GM12878 (cell line): Measurements from ENCODE around the gene S100A4. TPM values are rescaled to one million over a fixed set of nuclear protein-coding genes. Genes with fewer than 3 reads are reported as not detected.

ENCODE experiments used
- ATAC-seq: fragments of 200-7000 bp; cut with Tn5 transposase; 3 replicates; pipeline ENCODE4 v1.9.1; 2020; ENCODE audit warnings: mild to moderate bottlenecking, moderate library complexity
- BruUV-seq: library from RNA; stranded (reverse); fragments of 400-500 nt; replicated peaks from 2 replicates; lab custom pipeline; 2021; lab: Mats Ljungman, UMichigan
- CTCF ChIA-PET: fragments of 300-600 bp; sonication (Branson Sonifier 250); formaldehyde crosslinking; extraction: SDS; loops from one replicate; lab custom pipeline; 2021; ENCODE audit warnings: inconsistent platforms; lab: Yijun Ruan, JAX
- POLR2A ChIA-PET: fragments of 350-600 bp; formaldehyde crosslinking; extraction: SDS; loops from one replicate; lab custom pipeline; 2021; ENCODE audit warnings: inconsistent platforms; lab: Charles Lee
- RAD21 ChIA-PET: fragments of 300-600 bp; sonication (Branson Sonifier 250); formaldehyde crosslinking; loops from one replicate; lab custom pipeline; 2023; ENCODE audit warnings: antibody characterized with exemption; ENCODE audit not compliant: unreplicated experiment; lab: Charles Lee
- SMC1A ChIA-PET: fragments of 300-600 bp; sonication (Branson Sonifier 250); formaldehyde crosslinking; loops from one replicate; lab custom pipeline; 2023; ENCODE audit not compliant: unreplicated experiment, uncharacterized antibody; lab: Charles Lee
- DNase-seq: peaks from one replicate; pipeline ENCODE4 v3.0.0-alpha.2; 2011; ENCODE audit warnings: low read depth, low spot score
- FAIRE-seq: peaks from 3 replicates; lab custom pipeline; 2011; peaks lifted over from hg19 to GRCh38; lab: Jason Lieb, UNC
- H2AFZ ChIP-seq: 2 replicates; pipeline ENCODE4 v1.6.0; 2011; ENCODE audit warnings: low read depth, low read length, control low read depth; ENCODE audit not compliant: control insufficient read depth
- H3K27ac ChIP-seq: 2 replicates; pipeline ENCODE4 v1.5.1; 2011; ENCODE audit warnings: control low read depth; ENCODE audit not compliant: control insufficient read depth, insufficient read depth
- H3K27me3 ChIP-seq, 2 experiments: replicated peaks in 1 of 2; 2 replicates each; pipeline versions ENCODE4 v1.6.0 to v1.6.1; 2011; ENCODE audit warnings: low read length in 1 of 2; ENCODE audit not compliant: control insufficient read depth in 2 of 2, insufficient read depth in 2 of 2
- H3K36me3 ChIP-seq, 2 experiments: 2 replicates each; pipeline ENCODE4 v1.5.1; 2011; ENCODE audit warnings: low read length in 1 of 2; ENCODE audit not compliant: control insufficient read depth in 2 of 2, insufficient read depth in 2 of 2
- H3K4me1 ChIP-seq: 2 replicates; pipeline ENCODE4 v1.6.1; 2011; ENCODE audit warnings: mild to moderate bottlenecking, low read length, moderate library complexity, mixed read lengths; ENCODE audit not compliant: control insufficient read depth, insufficient read depth
- H3K4me2 ChIP-seq: 2 replicates; pipeline ENCODE4 v1.6.0; 2011; ENCODE audit warnings: control low read depth; ENCODE audit not compliant: control insufficient read depth, insufficient read depth
- H3K4me3 ChIP-seq: fragments of 200-600 bp; sonication (generic); 2 replicates; pipeline ENCODE4 v1.5.1; 2016
- H3K79me2 ChIP-seq: 2 replicates; pipeline ENCODE4 v1.6.0; 2011; ENCODE audit warnings: low read length; ENCODE audit not compliant: control insufficient read depth, insufficient read depth
- H3K9ac ChIP-seq: 2 replicates; pipeline ENCODE4 v1.8.0; 2011; ENCODE audit warnings: low read length, control low read depth, mixed read lengths; ENCODE audit not compliant: control insufficient read depth, insufficient read depth
- H3K9me3 ChIP-seq: replicated peaks from 3 replicates; pipeline ENCODE4 v1.5.1; 2011; ENCODE audit warnings: mild to moderate bottlenecking, low read length; ENCODE audit not compliant: control insufficient read depth, insufficient read depth
- H4K20me1 ChIP-seq: 2 replicates; pipeline ENCODE4 v1.6.0; 2011; ENCODE audit not compliant: control insufficient read depth, insufficient read depth
- BCL11A ChIP-seq: IDR thresholded peaks from 2 replicates; pipeline ENCODE4 v1.6.1; 2011; ENCODE audit warnings: low read depth, low read length
- DPF2 ChIP-seq: fragments of 450-650 bp; IDR thresholded peaks from 2 replicates; pipeline ENCODE4 v1.6.1; 2017; ENCODE audit warnings: mild to moderate bottlenecking
- ESRRA ChIP-seq: IDR thresholded peaks from 2 replicates; pipeline ENCODE4 v1.6.1; 2012; ENCODE audit warnings: mild to moderate bottlenecking, low read length, improper control_type of control experiment
- KDM1A ChIP-seq: fragments of 200-600 bp; sonication (generic); IDR thresholded peaks from 2 replicates; pipeline ENCODE4 v1.6.1; 2016; ENCODE audit warnings: borderline replicate concordance
- NFYB ChIP-seq: IDR thresholded peaks from 2 replicates; pipeline ENCODE4 v1.6.1; 2011; ENCODE audit warnings: low read depth, mild to moderate bottlenecking, low read length, improper control_type of control experiment, moderate library complexity; ENCODE audit not compliant: insufficient read depth
- NKRF ChIP-seq: fragments of 450-650 bp; conservative IDR thresholded peaks from 2 replicates; pipeline ENCODE4 v1.6.1; 2017; ENCODE audit warnings: mild to moderate bottlenecking, moderate library complexity
- PAX5 ChIP-seq: IDR thresholded peaks from 2 replicates; pipeline ENCODE4 v1.6.1; 2011; ENCODE audit warnings: low read depth, low read length, borderline replicate concordance
- RAD51 ChIP-seq: fragments of 450-650 bp; IDR thresholded peaks from 2 replicates; pipeline ENCODE4 v1.6.1; 2016; ENCODE audit warnings: moderate library complexity, mild to moderate bottlenecking, inconsistent platforms
- RB1 ChIP-seq: fragments of 450-650 bp; formaldehyde crosslinking; IDR thresholded peaks from 2 replicates; pipeline ENCODE4 v1.6.1; 2017; ENCODE audit warnings: mild to moderate bottlenecking, borderline replicate concordance
- RCOR1 ChIP-seq: conservative IDR thresholded peaks from 2 replicates; pipeline ENCODE4 v1.6.1; 2012; ENCODE audit warnings: low read depth, low read length, improper control_type of control experiment
- SKIL ChIP-seq: fragments of 450-650 bp; IDR thresholded peaks from 2 replicates; pipeline ENCODE4 v1.6.1; 2017; ENCODE audit warnings: mild to moderate bottlenecking, low read depth, inconsistent platforms; ENCODE audit not compliant: poor library complexity, severe bottlenecking
- SREBF1 ChIP-seq: IDR thresholded peaks from 2 replicates; pipeline ENCODE4 v1.6.1; 2012; ENCODE audit warnings: mild to moderate bottlenecking, low read length
- ZBED1 ChIP-seq: IDR thresholded peaks from 2 replicates; pipeline ENCODE4 v1.6.1; 2016; ENCODE audit warnings: borderline replicate concordance
- ZBTB11 ChIP-seq: fragments of 450-650 bp; formaldehyde crosslinking; IDR thresholded peaks from 2 replicates; pipeline ENCODE4 v1.5.0; 2022; ENCODE audit warnings: mild to moderate bottlenecking, missing genetic modification characterization
- WGBS: methylation state at CpG from one replicate; pipeline ENCODE4 v1.1.6; 2016; ENCODE audit warnings: low lambda C conversion rate; ENCODE audit not compliant: insufficient replicate concordance, insufficient coverage; ENCODE audit errors: missing lambda C conversion rate; 5-methylcytosine and 5-hydroxymethylcytosine counted together
- in situ Hi-C: fragments of 300-500 bp; cut with MboI; formaldehyde crosslinking; loops from 9 replicates; pipeline ENCODE4 v1.14.3; 2018; ENCODE audit warnings: mixed read lengths
- intact Hi-C: fragments of 100-400 bp; cut with micrococcal nuclease; formaldehyde crosslinking; loops from one replicate; pipeline ENCODE4 v1.14.2; 2022; ENCODE audit not compliant: unreplicated experiment
- polyA plus RNA-seq, 11 experiments: library from polyadenylated mRNA; depleted of rRNA in 4 of 11; unstranded in 6 of 11; stranded (reverse) in 5 of 11; fragments of >200 nt; fragmentation: Nextera tagmentation in 4 of 11; fragmentation: Illumina TruSeq in 1 of 11; extraction: Ambion mirVana in 4 of 11; extraction: Trizol in 1 of 11; gene quantifications; 1 replicate in 1 of 11; 2 replicates in 10 of 11; pipeline versions ENCODE4 v1.2.1 to v1.2.3, GENCODE V29; 2011 to 2016; ENCODE audit warnings: inconsistent platforms in 2 of 11, missing spikeins in 2 of 11, low read depth in 1 of 11
- total RNA-seq, 4 experiments: library from RNA; depleted of rRNA in 3 of 4; stranded (reverse); fragments of >200 nt in 3 of 4; fragmentation: Illumina TruSeq in 1 of 4; extraction: Trizol in 1 of 4; gene quantifications; 2 replicates each; pipeline versions ENCODE4 v1.2.1 to v1.2.3, GENCODE V29; 2013 to 2021

S100A4 gene
- total and polyA plus RNA-seq, 10 of the 15 experiments (the other 5 are each of a cell fraction or from before 2014, with no cell fraction given) = 4.3 to 104 (median 27.3) TPM

DNA sequence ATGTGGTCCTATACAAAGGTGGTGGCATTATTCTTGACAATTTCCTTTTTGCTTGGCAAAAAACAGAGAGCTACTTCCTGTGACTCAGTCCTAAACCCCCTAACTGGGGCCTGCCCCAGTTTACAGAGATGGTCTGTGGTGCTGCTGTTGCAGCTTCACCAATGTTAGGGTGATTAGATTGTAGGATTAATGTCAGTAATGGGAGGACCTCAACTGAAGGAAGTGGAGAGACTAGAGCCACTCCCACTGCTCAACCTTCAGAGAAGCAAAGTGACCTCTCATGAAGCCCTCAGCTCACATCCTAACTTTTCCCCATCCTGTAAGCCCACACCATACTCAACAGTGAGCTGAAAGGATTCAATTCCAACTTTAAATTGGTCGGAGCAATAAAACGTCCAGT is 13.4 kb downstream of the S100A4 start (continued):
- TF ChIP-seq PAX5 (no peak), SREBF1 (no peak), RAD51 (no peak), DPF2 (no peak), RB1 (no peak)

GRCh38 chr1:153531638-153532037 is 14.0 kb downstream of the S100A4 start:
- ChIA-PET RAD21 (interaction anchor here (0.7 to 6.4 kb wide), 9 partner anchors 13 to 220 kb away, joined by 3 to 74 read pairs (median 4); partner anchors contain the start of gene S100A2), CTCF (interaction anchor here (0.6 to 8.6 kb wide), 14 partner anchors 9 to 455 kb away, joined by 3 to 216 read pairs (median 14); partner anchors contain the start of genes RAB13, S100A14, S100A2 and S100A4), SMC1A (interaction anchor here (0.9 to 5.6 kb wide), 17 partner anchors 9 to 106 kb away, joined by 3 to 72 read pairs (median 6); partner anchors contain the start of genes S100A13, S100A14, S100A4 and S100A5), POLR2A (interaction anchor here (1.0 to 1.3 kb wide), 2 partner anchors 41 to 185 kb away, joined by 3 read pairs; no protein-coding TSS in a partner anchor)
- no peak for DNase-seq
- H3K79me2 ChIP-seq = no peaks in the 10 kb centered on the region; the same call in 1 of the 2 replicates
- intact Hi-C loops (loop anchor here (5.0 kb wide), 1 partner anchor 36 kb away; the partner anchor contains the start of gene S100A2), in situ Hi-C loops (no loop called here)
- H3K36me3 ChIP-seq = no peaks in the 10 kb centered on the region
- H3K9ac ChIP-seq = no peak overlapping the region
- no peaks in the 10 kb centered on the region for H3K9me3 ChIP-seq
- H3K4me1 ChIP-seq = peaks cover 11% of the 10 kb centered on the region
- no peaks in the 10 kb centered on the region for H3K27me3 ChIP-seq
- ATAC-seq = no peak
- no peak overlapping the region; the same call in 1 of the 2 replicates for H2AFZ ChIP-seq
- no peak overlapping the region for H3K4me3 ChIP-seq
- no peak for FAIRE-seq
- 48% methylated on average over 3 of the region's 3 CpGs for WGBS
- no peak overlapping the region for H3K27ac ChIP-seq
- BruUV-seq = no TSS peak
- no peak overlapping the region for H3K4me2 ChIP-seq
- no peaks in the 10 kb centered on the region for H4K20me1 ChIP-seq
- TF ChIP-seq ZBED1 (no peak), ESRRA (no peak), KDM1A (no peak), BCL11A (no peak), RCOR1 (no peak), NFYB (no peak), NKRF (no peak), ZBTB11 (CRISPR knock-in tag) (no peak), SKIL (no peak)
